Embryonic facial prominence (tissue), 1 donor: ENCODE measurements around the gene ARHGEF10L.

Source experiments
- DNase-seq: peaks from one replicate; pipeline ENCODE4 v3.0.0-alpha.2; 2016; ENCODE audit errors: extremely low spot score

ARHGEF10L gene

DNA sequence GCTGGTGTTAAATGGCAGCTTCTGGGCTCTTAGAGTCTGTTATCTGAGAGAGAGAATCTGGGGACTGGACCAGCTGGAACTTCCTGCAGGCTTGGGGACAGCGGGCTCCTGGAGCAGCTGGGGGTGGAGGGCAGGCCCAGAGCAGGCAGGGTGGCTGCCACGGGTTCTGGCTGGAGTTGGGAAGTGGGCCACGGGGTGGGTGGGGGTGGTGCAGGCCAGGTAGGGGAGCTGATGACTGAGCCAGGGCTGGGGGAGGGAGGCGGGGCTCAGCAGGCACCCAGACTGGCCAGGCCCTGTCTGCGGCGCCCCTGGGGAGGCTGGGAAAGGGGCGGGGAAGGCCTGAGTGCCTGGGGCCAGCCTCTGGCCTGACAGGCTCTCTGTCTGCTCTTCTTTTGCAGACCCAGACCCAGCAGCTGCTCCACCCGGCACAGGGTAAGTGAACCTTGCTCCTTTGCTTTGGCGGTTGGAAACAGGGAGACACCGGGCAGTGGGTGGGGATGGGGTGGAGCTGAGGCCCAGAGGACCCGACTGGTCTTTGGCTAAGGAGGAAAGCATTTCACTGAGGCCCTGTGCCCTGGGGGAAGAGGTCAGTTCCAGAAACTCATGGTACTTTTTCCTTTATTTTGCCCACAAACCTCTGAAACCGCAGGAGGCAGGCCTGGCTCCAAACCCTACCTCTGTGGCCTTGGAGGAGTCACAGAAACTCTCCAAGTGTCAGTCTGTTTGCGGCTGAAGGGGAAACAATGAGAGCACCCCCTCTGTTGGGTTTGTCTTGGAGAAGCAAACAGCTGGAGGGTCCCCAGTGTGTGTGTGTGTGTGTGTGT is 48.8 kb downstream of the ARHGEF10L start:
- no peak for DNase-seq

DNA sequence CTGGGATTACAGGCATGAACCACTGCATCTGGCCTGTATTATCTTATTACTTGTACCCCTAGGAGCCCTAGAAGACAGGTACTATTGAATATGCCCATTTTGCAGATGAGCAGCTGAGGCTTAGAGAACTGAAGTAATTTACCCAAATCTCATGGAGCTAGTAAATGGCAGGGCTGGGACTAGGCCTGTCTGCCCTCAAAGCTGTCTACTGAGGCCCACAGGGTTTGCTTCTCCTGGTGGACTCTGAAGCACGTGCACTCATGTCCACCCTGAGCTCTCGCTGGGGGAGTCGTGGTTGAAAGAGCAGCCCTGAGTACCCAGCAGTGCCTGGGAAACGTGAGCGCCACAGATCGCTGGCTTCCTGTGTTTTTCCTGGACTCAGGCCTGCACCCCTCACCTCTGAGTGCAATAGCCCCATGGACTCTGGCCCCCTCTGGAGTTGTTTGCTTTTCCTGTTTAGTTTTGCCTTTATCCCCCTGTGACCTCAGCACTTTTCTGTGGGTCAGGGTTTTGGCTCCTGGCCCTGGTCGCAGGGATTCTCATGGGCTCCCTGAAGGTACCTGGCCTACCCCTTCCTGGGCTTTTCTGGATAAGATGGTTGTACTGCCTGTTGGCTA is 52.4 kb downstream of the ARHGEF10L start:
- no peak for DNase-seq

DNA sequence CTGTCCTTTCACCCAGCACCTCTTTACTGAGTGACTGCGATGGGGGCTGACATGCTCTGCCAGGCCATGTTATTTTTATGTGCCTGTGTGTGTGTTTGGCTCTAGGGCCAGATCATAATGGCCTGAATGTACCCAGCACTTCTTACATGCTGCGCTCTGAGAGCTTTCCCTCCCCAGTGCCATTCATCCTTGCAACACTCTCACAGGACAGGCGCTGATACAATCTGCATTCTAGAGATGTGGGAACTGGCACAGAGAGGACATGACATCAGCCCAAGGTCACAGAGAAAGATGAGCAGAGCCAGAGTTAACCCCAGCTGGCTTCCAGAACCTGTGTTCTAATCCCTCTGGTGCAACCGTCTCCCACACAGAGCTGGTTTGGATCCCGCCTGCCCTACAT is 54.5 kb downstream of the ARHGEF10L start:
- no peak for DNase-seq

DNA sequence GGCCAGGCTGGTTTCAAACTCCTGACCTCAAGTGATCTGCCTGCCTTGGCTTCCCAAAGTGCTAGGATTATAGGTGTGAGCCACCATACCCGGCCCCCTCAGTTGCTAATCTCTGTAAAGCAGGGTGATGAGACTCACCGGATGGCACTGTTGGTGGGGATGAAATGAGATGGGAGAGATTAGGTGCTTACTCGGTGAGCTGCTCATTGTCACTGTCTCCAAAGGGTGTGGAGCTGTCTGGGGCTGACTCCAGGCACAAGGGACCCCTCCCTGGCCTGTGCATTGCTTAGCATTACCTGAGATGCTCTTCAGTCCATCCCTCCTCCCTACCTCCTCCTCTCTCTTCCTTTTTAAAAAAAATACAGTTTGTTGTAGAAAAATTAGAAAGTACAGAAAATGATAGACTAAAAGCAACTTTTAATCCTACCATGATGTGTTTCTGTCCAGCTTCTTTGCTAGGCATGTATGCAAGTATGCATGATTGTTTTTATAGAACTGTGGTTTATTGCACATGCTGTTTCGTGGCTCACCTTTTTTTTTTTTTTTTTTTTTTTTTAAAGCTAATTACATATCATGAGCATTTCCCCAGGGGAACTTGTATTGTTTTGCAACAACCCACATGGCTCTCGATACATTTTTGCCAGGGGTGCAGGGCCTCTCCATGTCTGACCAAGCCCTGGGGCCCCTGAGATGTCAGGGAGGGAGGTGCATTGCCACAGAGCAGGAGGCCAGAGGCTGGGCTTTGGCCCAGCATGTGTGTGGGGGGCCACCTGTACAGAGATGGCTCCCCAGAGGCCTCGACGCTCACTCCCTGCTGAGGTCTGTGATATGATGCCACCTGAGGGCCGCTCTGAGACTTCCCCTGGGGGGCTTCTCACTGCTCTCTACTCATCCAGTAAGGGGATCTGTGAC is 55.4 kb downstream of the ARHGEF10L start:
- DNase-seq: no peak

DNA sequence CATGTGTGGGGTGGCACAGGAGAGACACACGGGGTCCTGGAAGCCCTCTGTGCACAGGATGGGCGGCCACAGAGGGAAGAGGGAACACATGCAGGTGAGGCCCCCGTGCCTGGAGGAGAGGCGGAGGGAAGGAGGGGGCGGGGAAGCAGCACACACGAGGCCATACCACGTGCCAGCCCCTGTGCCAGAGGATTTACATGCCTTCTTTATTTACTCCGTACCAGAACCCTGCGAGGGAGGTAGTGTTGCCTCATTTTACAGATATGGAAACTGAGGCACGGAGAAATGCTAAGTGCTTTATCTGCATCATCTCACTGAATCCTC is 56.1 kb downstream of the ARHGEF10L start:
- DNase-seq: no peak

DNA sequence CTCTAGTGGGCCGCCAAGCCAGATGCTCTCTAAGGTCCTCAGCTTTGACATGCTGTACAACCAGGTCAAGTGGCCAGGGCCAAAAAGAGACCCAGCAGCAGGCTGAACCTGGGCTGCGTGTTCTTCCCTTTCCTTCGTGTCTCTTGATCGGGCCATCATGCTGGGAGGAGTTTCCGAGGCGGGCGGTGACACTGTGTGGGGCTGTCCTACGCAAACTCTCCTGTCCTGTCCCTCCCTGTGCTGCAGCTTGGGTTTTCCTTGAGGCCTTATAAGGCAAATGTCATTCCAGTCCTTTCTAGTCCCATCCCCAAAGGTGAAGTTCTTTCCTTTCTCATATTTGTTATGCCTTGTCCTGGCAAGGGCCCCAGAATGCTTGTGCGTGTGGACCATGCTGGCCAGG is 56.7 kb downstream of the ARHGEF10L start:
- DNase-seq: no peak

DNA sequence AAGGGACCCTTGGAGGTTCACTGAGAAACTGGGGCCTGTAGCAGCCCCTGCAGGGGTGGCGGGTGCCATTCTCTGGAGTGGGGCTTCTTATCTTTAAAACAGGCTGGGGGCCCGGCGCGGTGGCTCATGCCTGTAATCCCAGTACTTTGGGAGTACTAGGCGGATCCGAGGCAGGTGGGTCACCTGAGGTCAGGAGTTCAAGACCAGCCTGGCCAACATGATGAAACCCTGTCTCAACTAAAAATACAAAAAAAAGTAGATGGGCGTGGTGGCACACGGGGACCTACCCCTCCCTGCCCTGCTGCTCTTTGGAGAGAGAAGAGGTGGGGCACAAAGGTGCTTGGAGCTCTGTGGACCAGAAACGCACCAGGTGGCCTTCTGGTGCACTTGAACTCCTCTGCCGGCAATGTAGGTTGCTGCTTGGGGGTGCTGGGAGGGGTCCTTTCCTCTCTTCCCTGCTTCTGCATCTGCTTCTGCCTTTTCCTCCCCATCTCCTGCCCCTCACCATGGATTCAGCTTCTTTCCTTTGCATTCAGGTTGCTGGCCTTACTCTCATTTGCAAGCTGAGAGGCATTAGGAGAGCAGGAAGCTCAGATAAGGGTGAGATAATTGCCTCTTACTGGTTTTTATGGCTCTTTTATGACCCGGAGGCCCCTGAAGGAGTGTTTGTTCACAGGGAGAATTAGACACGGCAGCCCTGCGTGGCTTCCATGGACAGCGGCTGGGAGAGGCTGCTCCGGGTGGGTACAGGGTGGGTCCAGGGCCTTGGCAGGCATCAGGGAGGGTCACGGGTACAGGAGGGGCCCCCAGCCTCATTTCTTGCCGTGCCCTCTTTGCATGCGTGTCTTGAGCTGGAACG is 57.4 kb downstream of the ARHGEF10L start:
- DNase-seq: no peak

DNA sequence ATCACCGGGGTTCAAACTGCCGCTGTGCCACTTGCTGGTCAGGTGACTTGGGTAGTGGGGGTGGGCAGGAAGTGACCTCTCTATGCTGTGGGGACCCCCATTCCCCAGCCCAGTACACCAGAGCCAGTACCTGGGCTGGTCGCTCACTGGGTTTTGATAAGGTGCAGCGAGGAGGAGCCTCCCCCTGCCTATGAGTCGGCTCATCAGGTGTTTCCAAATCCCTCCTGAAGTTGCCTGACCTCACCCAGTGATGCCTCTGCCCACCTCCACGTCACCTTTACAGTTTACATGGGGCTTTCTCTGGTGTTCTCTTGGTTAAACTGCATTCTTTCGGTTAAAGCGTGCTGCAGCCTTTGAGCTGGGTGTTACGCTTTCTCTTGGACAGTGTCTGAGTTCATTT is 58.2 kb downstream of the ARHGEF10L start:
- DNase-seq: no peak

DNA sequence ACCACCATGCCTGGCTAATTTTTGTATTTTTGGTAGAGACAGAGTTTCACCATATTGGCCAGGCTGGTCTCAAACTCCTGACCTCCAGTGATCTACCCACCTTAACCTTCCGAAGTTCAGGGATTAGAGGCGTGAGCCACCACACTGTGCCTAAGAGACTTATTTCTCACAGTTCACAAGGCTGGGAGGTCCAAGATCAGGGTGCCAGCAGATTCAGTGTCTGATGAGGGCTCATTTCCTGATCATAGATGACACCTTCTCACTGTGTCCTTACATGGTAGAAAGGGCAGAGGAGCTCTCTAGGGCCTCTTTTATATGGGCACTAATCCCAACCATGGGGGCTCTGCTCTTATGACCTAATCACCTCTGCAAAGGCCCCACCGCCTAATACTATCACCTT is 58.8 kb downstream of the ARHGEF10L start:
- no peak for DNase-seq

DNA sequence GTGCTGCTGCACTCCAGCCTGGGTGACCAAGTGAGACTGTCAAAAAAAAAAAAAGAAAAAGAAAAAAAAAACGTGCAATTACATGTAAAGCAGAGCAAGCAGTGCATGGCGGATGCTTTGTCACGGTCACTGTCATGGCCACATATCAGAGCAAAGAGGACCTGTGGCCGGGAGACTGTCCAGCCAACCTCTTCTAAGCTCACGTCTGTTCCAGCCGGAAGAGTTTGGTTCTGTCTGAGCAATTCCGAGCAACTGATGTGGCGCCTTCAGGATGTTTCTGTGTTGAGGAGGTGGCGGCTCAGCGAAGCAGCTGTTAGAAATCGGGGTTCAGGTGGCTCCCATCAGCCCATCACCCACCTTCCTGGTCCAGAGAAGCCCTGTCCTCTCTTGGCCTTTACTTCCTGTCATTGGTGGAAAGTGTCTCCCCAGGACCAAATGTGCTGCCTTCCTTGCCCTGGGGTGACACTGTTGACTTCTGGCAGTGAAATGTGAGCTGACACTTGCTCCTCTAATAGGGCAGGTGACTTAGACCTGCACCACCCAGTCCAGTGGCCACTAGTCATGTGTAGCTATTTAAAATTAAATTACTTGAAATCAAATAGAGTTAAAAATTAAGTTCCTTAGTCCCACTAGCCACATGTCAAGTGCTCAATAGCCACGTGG is 59.9 kb downstream of the ARHGEF10L start:
- no peak for DNase-seq

DNA sequence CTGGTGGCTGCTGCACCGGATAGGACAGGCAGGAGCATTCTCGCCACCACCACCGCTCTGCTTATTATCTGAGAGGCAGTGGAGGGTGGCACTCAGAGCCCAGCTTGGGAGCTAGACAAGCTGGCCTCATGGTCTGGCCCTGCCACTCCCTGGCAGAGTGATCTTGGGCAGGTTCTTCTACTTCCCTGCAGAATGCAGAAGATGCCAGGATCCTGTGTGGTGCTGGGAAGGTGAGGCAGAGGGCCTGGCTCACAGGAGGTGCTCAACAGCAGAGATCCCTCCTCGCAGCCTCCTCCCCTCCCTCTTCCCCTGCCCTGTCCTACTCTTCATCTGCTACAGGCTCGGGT is 60.4 kb downstream of the ARHGEF10L start:
- DNase-seq: no peak

DNA sequence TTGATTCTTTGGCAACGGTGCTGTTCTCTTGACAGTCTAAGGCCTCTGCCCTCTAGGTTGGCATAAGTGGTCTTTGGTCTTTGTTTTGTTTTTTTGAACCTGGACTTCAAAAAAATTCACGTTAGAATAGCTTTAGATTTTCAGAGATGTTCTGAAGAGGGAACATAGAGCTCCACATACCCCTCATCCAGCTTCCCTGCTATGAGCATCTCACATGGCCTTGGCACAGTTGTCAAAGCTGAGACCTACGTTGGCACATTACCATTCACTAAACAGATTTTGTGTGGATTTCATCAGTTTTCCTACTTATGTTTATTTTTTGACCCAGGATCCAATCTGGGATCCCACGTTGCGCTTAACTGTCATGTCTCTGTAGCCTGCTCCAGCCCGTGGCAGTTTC is 60.8 kb downstream of the ARHGEF10L start:
- no peak for DNase-seq

DNA sequence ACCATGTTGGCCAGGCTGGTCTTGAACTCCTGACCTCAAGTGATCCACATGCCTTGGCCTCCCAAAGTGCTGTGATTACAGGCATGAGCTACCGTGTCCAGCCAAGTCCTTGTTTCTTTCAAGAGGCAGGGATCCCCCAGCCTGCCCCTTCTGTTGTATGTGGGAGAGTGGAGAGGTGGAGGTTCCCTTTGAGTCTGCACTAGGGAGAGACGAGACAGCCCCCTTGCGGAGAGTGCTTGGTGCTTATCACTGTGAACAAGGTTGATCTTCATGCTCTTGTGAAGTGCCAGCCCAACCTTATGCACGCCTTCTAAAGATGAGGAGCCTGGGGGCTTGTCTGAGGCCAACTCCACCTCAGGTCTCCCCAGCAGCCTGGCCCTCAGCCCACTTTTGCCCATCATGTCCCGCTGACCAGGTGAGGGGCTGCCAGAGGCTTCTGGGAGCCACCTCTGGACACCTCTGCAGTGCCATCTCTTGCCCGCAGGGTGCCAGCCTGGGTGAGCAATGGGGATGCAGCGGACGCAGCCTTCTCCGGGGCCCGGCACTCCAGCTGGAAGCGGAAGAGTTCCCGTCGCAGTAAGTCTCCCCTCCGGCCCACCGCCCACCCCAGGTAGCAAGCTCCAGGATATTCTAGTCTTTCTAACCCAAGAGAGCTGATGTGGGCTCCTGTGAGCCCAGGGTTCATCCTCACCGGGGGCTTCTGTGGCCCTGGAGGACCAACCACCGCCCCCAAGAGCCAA is 62.3 kb downstream of the ARHGEF10L start:
- no peak for DNase-seq

DNA sequence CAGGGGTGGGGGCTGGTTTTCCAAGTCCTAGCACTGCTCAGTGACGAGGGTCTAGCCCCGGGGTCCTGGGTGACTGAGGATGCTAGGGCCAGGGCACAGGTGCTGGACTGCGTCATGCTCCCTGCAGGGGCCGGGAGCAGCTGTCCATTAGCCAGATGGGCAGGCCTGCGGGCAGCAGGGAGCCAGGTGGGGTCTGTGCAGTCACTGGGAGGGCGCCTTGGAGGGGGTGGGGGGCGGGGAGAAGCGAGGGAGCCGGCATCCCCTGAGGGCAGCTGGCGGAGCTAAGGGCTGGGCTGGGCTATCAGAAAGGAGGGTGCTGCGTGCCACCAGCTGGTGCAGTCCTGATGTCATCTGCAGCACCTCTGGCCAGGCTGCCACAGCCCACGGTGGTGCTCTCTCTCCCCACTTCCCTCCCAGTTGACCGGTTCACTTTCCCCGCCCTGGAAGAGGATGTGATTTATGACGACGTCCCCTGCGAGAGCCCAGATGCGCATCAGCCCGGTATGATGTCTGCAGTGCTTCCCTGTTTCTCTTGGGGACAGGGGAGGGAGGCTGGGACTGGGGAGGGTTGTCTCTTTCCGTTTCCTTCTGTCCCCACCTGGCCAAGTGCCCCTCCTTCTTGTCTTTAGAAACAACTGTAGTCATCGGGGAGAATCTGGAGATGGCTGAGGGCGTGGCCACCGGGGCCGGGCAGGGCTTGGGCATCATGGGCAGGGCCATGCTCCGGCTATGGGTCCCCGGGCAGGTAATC is 63.8 kb downstream of the ARHGEF10L start:
- no peak for DNase-seq

DNA sequence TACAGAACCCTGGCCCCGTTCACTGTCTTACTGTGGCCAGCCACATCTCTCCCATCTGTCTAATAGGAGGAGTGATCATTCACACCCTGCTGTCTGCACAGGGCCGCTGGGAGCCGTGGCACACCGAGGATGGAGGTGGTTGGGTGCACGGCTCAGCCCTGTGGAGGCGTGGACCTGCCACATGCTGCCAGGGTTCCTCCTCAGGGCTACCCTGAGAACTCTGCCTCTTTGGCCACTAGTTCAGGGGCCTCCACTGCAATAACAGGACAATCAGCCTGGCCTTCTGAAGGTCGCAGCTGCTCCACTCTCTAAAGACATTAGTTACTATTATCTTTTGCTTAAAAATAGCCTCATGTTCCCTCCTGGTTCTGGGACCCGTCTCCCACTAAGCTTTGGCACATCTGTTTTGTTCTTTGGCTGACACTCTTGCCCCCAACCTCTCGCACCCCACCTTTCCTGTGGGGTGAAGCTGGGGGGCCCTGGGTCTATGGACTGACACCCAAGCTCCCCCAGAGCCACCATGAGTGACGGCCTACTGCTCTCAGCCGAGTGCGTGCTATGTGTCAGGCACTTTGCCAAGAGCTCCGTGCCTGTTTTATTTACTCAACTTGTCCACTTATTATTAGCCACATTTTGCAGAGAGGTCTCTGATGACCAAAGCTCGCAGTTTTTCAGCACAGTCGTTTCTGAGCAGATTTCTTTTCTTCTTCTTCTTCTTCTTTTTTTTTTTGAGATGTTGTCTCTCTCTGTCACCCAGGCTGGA is 66.3 kb downstream of the ARHGEF10L start:
- DNase-seq: no peak

DNA sequence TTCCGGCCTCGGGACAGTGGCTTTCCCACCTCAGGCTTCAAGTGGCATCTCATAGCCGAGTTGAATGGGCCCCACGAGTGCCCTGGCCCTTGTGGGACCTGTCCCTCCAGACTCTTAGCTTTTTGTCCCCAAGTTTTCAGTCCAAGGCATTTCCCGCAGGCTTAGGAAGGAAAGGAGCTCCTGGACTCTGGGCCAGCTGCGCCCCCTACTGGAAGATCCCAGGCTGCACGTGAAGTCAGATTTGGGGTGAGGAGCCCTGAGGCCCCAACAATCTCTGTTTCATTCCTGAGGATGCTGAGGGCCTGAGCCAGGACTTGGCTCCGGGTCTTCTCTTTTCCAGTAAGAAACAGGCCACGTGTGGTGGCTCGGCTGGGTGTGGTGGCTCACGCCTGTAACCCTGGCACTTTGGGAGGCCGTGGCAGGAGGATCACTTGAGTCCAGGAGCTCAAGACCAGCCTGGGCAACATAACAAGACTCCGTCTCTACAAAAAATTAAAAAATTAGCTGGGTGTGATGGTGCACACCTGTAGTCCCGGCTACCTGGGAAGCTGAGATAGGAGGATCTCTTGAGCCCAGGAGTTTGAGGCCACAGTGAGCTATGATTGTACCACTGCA is 67.4 kb downstream of the ARHGEF10L start:
- no peak for DNase-seq

DNA sequence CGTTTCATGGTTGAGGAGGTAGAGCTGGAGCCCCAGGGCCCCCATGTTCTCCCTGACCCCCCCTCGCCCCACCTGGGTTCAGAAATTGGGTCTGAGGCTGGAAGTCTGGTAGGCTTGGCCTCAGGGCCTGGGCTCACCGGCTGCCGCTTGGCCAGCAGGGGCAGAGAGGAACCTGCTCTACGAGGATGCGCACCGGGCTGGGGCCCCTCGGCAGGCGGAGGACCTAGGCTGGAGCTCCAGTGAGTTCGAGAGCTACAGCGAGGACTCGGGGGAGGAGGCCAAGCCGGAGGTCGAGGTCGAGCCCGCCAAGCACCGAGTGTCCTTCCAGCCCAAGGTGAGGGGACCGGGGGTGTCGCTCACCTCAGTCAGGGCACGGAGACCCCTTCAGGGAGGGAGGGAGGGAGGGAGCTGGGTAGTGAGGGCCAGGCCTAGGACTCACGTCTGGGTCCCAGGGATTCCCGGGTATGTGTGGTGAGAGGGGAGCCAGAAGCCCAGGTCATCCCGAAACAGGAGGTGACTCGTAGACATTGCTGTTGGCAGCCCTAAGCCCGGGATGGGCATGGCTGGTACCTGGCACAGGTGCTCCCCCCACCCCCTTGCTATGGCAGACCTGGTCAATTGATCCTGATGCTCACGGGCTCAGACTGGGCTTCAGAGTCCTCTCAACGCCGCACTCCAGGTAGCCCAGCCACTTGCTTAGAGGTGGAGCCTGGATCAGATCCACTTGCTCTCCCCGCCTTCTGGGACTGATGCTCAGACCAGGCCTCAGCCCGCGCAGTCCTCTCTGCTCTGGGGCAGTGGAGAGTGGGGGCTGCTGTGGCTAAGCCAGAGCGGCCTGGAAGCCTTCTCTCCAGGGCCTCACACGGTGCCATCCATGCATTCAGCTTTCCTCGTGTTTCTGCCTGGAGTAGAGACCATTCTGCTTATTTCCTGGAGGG is 68.4 kb downstream of the ARHGEF10L start:
- DNase-seq: no peak
